LNCaP clone FGC (cell line): Measurements from ENCODE around the gene DLGAP1.

Experiments used
- DNase-seq: peaks from one replicate; pipeline ENCODE4 v3.0.0-alpha.2; 2011; ENCODE audit warnings: low read depth
- H3K4me3 ChIP-seq: 2 replicates; pipeline ENCODE4 v1.5.1; 2011; ENCODE audit warnings: mild to moderate bottlenecking, low read depth, low read length, control low read depth
- CTCF ChIP-seq: IDR thresholded peaks from 2 replicates; pipeline ENCODE4 v1.5.1; 2012; ENCODE audit warnings: mild to moderate bottlenecking; ENCODE audit not compliant: control insufficient read depth, insufficient read depth; ENCODE audit errors: extremely low read depth

DLGAP1 gene

GRCh38 chr18:4416976-4417375, 38.1 kb downstream of the DLGAP1 start:
- no peak for DNase-seq
- TF ChIP-seq CTCF = no peak
- H3K4me3 ChIP-seq = no peak overlapping the region

- no peak for DNase-seq
- no peak for TF ChIP-seq CTCF
- H3K4me3 ChIP-seq = no peak overlapping the region
These were observed 42.8 kb downstream of the DLGAP1 start for GRCh38 chr18:4412286-4412685.

- no peak for DNase-seq
- H3K4me3 ChIP-seq = no peak overlapping the region
- no peak for TF ChIP-seq CTCF
These were observed 48.3 kb downstream of the DLGAP1 start for GRCh38 chr18:4406856-4407255.

- no peak overlapping the region for H3K4me3 ChIP-seq
- TF ChIP-seq CTCF = no peak
- DNase-seq = no peak
These were observed 49.1 kb downstream of the DLGAP1 start for GRCh38 chr18:4405965-4406364.

GRCh38 chr18:4403836-4404235, 51.3 kb downstream of the DLGAP1 start:
- DNase-seq = no peak
- TF ChIP-seq CTCF = no peak
- H3K4me3 ChIP-seq = no peak overlapping the region

- no peak for TF ChIP-seq CTCF
- no peak for DNase-seq
- H3K4me3 ChIP-seq = no peak overlapping the region
These were observed 54.2 kb downstream of the DLGAP1 start for GRCh38 chr18:4400911-4401310.

- TF ChIP-seq CTCF = no peak
- H3K4me3 ChIP-seq = no peak overlapping the region
- DNase-seq = no peak
These were observed 55.2 kb downstream of the DLGAP1 start for GRCh38 chr18:4399929-4400328.
